Activated T-cell treated with anti-CD3 and anti-CD28 coated beads for 48 hours (primary cell): ENCODE data around the gene ABHD1.

Source experiments
- DNase-seq: peaks from one replicate; pipeline ENCODE4 v3.0.0-alpha.2; 2020; ENCODE audit warnings: low read depth

ABHD1 gene

DNA sequence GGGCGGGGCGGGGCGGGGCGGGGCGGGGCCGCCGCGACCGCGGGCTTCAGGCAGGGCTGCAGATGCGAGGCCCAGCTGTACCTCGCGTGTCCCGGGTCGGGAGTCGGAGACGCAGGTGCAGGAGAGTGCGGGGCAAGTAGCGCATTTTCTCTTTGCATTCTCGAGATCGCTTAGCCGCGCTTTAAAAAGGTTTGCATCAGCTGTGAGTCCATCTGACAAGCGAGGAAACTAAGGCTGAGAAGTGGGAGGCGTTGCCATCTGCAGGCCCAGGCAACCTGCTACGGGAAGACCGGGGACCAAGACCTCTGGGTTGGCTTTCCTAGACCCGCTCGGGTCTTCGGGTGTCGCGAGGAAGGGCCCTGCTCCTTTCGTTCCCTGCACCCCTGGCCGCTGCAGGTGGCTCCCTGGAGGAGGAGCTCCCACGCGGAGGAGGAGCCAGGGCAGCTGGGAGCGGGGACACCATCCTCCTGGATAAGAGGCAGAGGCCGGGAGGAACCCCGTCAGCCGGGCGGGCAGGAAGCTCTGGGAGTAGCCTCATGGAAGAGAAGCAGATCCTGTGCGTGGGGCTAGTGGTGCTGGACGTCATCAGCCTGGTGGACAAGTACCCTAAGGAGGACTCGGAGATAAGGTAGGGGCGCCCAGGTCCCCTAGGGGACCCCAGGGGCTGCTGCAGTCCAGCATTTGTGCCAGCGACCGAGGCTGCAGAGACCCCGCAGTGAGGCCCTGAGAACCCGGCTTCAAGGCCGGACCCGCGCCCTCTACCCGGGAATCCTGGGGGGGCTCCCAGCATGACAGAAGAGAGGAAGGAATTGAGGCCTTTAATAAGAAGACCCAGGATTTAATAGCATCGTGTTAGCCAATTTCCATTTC is 36.7 kb upstream of the ABHD1 start, which contains the start of gene KHK:
TSS of gene KHK (plus strand) at position 49 of the 870 bp plus-strand sequence. CDS start at position 537, 488 bp downstream.
- no peak for DNase-seq

DNA sequence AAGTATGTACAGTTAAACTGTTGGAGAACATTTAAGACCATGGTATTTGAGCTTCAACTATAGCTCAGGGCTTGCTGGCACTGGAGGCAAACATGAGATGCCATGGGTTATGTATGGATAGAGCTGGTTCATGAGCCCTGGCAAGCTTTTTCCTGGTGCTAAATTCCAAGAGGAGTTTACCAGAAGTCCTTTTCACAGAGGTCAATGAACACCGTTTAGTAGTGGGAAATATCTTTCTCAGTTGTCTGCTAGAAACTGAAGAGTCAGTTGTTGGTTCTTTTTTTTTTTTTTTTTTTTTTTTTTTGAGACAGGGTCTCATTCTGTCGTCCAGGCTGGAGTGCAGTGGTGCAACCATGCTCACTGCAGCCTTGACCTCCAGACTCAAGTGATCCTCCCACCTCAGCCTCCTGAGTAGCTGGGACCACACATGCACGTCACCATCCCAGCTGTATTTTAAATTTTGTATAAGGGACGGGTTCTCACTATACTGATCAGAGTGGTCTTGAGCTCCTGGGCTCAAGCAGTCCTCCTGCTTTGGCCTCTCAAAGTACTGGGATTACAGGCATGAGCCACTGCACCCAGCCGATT is 35.7 kb upstream of the ABHD1 start:
- DNase-seq: no peak

DNA sequence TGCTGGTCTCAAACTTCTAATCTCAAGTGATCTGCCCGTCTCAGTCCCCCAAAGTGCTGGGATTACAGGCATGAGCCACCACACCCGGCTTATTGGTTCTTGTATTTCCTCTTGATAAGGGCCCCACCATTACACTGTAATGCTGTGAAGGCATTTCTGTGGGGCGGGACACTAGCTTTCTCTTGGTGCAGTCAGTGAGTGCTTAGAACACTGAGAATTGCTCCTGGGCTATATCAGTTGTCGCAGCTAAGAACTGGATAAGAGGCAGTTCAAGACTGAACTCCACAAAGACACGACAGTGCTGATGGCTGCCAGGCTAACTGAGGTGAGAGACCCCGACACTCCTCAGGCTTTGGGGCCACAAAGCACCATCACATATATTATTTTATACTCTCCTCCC is 35.0 kb upstream of the ABHD1 start:
- no peak for DNase-seq

DNA sequence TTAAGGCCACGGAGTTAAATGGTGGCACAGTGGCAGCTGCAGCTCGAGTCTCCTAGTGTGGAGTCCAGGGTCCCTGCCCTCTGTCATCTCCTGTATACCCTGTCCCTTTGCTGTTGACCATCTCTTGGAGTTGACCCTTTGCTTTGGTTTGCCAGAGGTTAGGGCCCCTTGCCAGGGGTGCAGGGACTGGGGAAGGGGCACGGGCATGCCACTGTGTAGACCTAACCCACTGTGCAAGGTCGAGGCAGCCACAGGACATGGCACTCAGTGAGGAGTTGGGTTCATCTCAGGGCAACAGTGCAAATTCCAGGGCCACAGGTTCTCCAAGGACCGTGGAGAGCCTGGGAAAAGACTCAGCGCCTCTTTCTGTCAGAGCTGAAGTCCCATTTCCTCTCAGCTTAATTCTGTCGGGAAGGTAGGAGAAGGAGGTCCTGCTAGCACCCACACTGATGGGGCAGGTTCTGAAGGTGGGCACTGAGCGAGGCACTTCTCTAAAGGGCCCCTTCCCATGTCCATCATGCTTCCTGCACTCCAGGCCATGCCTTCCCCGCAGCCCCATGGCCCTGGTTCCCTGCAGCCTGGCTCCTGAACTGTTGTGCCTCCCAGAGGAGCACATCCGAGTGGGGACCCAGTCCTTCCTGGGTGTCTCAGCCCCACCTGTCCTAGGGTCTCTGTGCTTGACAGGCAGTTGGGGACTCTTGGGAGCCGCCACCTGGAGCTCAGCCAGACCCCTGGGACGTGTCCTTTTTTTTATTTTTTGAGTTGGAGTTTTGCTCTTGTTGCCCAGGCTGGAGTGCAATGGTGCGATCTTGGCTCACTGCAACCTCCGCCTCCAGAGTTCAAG is 34.3 kb upstream of the ABHD1 start:
- no peak for DNase-seq

DNA sequence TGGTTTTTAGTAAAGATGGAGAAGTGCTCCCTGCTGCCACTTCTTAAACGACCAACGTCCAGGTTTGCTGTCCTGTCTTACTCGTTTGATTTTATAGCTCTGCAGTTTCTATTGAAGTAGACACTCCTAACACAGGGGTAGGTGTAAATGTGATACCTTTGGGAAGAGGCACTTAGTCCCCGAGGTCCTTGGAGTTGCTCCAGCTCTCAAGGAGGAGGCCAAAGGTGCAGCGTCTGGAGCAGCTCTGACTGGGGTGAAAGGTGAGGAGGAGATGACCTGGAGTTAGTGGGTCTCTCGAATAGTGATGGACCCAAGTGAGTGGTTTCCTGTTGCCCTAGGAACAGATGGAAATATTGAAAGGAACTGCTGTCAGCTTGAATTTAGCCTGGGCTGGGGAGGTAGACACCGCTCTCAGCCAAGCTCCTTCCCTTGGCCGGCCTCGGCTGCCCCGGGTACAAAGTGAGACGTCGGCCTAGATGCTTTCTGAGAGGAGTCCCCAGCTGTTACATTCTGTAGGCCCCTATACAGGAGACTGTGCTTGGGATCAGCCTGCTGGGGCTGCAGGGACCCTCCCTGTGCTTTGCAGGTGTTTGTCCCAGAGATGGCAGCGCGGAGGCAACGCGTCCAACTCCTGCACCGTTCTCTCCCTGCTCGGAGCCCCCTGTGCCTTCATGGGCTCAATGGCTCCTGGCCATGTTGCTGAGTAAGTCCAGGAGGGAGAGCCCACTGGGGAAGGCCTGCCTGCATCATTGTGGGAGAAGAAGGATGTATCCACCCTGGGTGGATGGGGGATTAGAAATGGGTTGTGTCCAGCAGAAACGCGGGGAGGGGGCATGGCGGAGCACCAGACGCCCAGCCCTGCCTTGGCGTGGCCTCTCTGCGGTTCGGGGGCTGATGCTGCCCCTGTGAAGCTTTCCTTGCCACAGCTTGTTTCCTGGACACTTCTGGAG is 31.6 kb upstream of the ABHD1 start:
- DNase-seq: no peak

DNA sequence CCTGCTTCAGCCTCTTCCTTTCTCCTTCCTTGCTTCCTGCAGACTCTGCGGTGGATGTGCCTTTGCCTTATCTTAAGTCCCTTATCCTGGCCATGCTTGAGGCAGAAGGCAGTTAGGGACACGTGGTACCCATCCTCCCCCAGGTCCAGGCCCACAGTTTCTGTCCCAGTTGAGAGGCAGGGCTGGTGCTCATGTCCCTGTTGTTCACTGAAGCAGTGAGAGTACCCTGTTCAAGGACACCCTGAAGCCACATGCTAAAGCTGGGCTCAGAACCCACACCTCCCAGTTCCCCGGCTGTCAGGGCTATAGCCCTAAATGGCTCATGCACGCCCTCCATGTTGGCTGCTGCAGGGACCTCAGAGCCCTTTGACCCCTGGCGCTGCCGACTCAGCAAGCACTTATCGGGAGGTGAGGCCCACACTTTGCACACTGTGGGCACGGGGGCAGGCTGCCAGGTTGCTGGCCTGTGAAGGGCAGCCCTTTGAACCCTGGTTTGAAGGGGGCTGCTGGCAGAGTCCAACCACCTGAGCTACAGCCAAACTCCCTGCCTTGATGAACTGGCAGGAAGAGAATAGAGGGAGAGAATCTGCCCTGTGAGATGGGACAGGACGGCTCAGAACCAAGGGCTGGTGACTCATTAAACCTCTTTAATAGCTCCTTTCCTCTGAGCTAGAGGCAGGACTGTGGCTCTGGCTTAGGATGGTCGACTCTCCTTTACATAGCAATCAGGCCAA is 30.8 kb upstream of the ABHD1 start:
- no peak for DNase-seq

DNA sequence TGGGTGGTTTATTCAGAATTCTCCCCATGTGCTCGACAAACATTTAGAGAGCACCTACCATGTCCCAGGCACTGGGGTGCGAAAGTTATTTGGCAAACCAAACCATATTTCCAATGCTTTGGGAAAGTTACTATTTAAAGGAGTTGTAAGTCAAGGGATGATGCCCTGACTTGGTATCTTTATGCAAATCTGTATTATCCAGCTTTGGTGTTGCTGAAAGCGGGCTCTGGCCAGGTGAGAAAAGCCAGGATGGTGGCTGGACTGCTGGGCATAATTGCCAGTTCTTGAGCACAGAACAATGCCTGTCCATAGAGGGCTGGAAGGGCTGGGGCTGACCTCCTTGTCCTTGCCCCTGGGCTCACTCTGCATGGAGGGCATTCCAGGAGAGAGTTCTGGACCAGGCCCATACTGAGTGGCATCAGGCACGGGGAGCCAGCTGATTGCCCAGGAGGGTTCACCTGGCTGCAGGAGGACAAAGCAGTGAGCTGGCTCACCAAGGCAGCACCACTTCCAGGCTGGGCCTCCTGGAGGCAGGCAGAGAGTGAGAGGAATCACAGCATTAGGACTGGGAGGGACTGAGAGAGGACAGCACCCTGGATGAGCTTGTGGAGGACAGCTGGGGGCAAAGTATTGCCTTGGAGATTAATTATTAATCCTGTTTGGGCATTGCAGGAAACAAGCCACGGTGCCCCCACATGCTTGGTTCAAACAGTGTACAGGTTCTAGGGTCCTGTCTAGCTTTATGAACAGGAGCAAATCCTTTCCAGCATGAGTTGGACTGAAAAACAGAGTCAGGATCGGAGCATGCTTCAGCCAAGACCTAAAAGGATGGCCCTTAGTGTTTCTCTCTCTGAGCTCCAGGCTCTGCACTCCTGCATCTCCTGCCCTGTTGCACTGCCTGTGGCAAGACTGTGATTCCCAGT is 29.9 kb upstream of the ABHD1 start:
- no peak for DNase-seq

DNA sequence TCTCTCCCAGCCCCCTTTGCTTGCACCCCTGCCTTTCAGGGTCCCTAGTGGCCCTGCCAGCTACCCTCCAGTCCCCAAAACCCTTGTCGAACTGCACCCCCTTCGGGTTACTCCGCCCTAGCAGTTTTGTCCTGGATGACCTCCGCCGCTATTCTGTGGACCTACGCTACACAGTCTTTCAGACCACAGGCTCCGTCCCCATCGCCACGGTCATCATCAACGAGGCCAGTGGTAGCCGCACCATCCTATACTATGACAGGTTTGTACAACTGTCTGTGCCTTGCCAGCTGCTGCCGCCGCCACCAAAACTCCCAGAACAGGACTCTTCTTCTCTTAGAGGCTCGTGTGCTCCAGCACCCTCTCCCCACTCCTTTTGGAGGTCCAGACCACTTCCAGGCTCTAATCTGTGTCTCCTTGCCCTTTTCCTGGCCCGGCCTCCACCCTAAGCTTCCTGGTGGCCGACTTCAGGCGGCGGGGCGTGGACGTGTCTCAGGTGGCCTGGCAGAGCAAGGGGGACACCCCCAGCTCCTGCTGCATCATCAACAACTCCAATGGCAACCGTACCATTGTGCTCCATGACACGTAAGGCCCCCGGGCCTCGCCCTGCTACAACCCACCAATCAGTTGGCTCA is 29.1 kb upstream of the ABHD1 start:
- DNase-seq: no peak

DNA sequence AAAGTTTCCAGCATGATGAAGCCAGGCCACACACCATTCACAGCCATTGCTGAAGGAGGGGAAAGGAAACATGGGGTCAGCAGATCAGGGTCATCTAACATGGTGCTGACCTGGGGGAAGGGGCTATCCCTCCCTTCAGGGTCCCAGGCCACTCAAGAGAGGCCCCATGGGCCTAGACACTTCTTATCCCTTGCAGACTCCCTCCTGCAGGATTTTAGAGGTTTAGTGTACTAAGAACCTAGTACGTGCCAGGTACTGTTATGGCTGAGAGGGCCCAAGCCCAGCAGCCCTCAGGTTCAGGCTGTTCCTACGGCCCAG is 28.2 kb upstream of the ABHD1 start:
- DNase-seq: no peak

DNA sequence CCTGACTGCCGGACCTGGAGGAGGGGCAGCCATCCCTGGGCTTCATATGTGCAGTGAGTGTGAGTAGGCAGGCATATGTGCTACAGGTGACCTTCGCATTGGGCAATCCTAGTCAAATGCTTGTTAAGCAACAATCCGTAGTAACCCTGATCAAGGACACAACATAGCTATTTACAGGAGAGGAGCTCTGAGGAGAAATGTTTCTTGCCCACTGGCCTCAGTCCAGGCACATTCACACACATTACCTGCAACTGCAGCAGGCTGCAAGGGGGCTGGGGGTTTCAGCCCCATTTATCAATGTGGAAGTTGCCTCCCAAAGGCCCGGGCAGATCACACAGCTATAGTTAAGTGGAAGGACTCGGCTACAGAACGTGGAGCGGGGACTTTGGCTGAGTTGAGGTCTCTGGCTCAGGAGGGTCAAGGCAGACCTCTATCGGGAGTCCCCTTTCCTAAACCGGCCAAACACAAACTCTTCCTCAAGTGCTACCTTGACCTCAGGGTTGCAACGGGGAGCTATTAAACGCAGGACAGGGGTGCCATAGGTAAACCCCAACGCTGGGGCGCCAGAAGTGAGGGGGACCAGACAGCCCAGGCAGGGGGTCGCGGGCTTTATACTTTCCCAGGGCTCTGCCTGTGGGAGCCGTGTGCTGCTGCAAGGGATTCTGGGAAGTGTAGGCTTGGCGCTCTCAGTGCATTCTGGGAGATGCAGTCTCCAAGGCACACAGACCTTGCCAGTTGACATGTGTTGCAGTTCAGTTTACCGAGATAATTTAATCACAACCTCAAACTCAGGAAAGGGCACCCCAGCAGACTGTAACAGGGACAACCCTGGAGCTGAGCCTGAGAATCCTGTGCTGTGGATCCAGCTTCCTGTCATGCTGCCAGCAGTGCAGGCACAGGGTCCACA is 27.6 kb upstream of the ABHD1 start:
- DNase-seq: peak; percentile 24

DNA sequence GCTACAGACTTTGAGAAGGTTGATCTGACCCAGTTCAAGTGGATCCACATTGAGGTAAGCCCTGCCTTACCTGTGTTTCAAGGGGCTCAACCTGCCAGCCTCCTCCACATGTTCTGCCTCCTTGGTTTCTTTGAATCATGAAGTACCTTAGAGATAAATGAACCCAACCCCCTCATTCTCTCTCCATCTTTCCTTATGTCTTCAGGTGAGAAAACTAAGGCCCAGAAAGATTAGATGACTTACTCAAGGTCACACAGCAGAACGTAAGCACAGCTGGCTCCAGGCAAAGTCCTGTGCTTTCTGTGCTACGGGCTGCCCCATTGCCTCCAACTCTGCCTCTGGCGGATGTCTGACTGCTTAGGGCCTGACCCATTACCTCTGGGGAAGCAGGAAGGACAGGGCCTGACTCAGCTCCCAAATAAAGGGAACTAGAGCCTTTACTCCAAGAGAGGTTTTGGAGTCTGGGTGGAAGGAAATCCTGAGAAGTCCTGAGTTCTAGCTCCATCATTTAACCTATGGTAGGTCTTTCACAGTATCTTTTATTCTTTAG is 26.8 kb upstream of the ABHD1 start:
- no peak for DNase-seq

DNA sequence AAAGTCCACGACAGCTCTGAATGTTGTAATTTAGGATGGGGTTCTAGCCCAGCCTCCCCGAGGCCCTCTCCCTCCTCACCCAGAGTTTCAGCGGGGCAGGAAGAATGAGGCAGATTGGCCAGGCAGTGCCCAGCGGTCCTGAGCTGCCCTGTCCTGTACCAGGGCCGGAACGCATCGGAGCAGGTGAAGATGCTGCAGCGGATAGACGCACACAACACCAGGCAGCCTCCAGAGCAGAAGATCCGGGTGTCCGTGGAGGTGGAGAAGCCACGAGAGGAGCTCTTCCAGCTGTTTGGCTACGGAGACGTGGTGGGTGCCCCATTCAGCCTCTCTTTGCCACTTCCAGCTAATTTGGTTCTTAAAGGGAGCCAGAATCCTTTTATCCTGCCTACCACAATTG is 26.3 kb upstream of the ABHD1 start:
- no peak for DNase-seq

DNA sequence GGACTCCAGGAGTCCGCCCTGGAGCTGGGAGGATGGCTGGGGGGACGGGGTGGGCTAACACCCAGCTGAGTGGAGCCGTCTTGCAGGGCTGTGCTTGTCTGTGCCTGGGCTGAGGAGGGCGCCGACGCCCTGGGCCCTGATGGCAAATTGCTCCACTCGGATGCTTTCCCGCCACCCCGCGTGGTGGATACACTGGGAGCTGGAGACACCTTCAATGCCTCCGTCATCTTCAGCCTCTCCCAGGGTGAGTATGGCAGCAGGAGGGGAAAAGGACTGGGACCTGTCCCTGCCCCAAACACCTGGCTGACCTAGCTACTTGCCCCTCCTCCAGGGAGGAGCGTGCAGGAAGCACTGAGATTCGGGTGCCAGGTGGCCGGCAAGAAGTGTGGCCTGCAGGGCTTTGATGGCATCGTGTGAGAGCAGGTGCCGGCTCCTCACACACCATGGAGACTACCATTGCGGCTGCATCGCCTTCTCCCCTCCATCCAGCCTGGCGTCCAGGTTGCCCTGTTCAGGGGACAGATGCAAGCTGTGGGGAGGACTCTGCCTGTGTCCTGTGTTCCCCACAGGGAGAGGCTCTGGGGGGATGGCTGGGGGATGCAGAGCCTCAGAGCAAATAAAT is 24.2 kb upstream of the ABHD1 start:
- DNase-seq: no peak

DNA sequence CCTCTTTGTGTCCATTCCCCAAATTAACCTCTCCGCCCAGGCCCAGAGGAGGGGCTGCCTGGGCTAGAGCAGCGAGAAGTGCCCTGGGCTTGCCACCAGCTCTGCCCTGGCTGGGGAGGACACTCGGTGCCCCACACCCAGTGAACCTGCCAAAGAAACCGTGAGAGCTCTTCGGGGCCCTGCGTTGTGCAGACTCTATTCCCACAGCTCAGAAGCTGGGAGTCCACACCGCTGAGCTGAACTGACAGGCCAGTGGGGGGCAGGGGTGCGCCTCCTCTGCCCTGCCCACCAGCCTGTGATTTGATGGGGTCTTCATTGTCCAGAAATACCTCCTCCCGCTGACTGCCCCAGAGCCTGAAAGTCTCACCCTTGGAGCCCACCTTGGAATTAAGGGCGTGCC is 23.6 kb upstream of the ABHD1 start:
- DNase-seq: no peak

DNA sequence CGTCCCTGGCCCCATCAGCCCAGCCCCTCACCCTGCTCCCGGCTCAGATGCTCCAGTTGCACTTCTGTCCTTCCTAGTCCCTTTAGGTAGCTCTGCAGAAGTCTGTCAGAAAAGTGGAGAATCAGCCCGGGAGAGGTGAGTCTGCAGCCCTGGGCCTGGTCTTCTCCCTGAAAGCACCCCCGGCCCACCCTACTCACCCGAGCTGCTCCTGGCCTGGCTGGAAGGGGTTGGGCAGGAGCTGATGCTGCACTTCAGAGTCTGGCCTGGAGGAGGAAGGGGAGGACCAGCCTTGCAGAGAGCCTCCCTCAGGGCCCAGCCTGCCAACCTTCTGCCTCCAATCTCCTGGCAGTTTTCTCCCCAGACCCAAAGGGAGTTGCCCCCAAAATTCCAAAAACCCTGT is 21.3 kb upstream of the ABHD1 start:
- DNase-seq: no peak

DNA sequence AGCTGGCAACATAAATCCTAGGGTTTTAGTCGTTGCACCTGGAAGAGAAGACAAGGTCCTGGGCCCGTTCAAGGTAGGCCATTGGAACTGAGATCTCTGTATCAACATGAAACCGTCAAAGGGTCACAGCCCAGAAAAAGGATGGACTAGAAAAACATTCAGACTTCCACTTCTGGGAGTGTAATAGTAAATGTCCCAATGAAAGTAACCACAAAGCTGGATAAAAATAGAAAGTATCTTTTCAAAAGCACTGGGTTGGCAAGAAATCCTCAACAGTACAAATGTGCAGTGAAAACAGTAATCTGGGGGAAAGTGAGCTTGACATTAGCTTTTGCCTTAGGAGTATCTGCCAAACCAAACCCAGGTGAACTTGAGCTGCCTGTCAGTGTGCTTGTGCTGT is 17.6 kb upstream of the ABHD1 start:
- no peak for DNase-seq

DNA sequence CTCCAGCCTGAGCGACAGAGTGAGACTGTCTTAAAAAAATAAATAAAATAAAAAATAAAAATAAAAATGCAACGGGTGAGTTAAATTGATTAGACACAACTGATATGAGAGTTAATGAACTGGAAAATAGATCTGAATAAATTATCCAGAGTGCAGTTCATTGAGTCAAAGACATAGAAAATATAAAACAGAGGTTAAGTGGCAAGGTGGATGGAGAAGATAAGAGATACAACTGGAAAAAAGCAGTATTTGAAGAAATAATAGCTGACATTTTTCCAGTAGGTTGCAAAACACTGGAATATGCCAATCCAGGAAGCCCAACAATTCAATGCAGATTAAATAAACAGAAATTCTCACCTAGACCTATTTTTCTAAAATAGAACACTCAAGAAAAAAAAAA is 15.4 kb upstream of the ABHD1 start:
- no peak for DNase-seq

DNA sequence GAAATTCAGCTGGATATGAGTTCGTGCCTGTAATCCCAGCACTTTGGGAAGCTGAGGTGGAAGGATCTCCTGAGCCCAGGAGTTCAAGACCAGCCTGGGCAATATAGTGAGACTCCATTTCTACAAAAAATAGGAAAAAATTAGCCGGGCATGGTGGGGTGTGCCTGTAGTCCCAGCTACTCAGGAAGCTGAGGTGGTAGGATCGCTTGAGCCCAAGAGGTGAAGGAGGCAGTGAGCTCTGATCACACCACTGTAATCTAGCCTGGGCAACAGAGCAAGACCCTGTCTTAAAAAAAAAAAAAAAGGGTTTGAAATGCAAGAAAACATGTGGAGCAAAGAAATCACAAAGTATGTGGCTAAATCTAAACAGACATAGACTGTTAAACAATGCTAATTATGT is 14.5 kb upstream of the ABHD1 start:
- no peak for DNase-seq
